ENCODE data around the gene TSEN54.

Gene TSEN54

DNA sequence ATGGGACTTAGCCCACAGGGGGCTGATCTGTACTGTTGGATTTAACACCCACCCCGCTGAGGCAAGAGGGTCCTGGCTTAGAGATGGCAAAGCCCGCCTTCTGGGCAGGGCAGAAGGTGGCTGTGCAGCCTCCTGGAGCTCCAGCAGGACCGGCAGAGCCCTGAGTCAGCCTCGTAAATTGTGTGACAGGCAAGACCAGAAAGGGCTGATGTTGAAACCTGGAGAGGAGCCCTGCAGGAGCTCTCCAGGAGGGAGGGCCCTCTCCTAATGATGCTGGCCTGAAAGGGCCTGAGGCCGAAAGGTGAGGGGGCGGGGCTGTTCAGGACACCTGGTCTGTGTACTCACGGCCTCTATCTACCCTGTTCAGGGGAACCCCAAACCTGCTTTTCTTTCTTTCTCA is 48.7 kb downstream of the TSEN54 start:
- DNase-seq (ENCODE audit: low read depth) = no peak

DNA sequence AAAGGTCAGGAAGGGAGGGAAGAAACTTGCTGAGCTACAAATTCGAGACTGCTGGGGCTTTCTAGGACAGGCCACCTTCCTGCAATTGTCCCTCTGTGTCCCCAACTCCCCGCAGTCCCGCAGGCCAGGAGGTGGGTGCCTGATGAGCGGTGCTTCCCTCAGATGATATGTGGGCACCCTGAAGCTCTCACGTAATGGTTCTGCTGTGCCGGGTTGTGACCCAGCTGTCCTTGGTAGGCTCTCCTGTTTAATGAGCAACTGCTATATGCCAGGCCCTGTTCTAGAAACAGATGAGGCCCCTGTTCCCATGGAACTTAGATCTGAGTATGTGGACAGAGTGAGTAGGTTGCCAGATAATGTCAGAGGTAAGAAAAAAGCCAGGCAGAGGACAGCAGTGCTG is 49.3 kb downstream of the TSEN54 start:
- DNase-seq (ENCODE audit: low read depth) = no peak

DNA sequence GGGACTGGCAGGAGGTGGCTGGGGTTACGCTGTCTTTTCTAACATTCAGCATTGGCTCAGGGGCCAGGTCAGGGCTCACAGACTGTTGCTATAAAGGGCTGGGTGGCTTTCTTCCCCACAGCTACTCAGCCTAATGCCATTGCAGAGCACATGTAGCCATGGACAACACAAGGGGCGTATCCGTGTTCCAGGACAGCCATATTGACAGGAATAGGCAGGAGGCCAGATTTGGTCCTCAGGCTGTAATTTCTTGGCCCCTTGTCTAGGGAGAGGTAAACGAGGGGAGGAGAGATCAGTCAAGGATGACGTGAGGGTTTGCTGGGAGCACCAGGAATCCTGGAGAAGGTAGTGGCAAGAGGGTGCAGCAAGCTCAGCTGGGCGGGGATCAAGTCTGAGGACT is 50.1 kb downstream of the TSEN54 start:
- no peak for DNase-seq (ENCODE audit: low read depth)

DNA sequence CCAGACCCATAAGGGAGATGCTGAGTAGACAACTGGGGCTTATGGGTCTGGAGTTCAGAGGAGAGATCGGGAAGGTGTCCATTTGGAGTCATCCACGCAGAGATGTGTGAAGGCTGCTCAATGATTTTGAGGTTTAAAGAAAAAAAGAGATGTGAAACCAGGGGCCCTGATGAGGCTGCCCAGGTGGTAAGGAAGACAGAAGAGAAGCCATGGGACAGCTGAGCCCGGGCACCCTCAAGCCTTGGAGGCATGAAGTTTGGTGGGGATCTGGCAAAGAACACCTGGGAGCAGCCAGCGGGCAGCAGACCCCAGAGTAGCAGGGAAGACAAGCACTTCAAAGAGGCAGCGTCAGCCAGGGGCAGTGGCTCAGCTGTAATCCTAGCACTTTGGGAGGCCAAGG is 50.5 kb downstream of the TSEN54 start:
- no peak for DNase-seq (ENCODE audit: low read depth)

DNA sequence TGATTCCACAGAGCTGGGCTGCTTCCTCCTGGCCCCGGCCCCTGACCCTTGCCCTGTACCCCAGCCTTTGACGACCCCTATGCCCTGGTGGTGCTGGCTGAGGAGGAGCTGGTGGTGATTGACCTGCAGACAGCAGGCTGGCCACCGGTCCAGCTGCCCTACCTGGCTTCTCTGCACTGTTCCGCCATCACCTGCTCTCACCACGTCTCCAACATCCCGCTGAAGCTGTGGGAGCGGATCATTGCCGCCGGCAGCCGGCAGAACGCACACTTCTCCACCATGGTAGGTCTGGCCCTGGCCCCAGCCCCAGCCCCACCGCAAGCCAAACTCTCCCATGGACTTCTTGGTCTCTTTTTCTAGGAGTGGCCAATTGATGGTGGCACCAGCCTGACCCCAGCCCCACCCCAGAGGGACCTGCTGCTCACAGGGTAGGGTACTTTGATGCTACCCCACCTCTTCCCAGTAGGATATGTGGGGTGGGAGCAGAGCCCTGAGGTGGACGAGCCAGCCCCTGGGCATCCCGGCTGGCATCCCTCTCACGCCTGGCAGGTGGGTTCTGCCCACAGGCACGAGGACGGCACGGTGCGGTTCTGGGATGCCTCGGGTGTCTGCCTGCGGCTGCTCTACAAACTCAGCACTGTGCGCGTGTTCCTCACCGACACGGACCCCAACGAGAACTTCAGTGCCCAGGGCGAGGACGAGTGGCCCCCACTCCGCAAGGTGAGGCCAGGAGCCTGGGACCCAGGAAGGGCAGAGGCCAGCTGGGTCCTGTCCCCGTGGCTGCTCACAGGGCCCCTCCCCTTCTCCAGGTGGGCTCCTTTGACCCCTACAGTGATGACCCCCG is 52.3 kb downstream of the TSEN54 start:
- no peak for DNase-seq (ENCODE audit: low read depth)

DNA sequence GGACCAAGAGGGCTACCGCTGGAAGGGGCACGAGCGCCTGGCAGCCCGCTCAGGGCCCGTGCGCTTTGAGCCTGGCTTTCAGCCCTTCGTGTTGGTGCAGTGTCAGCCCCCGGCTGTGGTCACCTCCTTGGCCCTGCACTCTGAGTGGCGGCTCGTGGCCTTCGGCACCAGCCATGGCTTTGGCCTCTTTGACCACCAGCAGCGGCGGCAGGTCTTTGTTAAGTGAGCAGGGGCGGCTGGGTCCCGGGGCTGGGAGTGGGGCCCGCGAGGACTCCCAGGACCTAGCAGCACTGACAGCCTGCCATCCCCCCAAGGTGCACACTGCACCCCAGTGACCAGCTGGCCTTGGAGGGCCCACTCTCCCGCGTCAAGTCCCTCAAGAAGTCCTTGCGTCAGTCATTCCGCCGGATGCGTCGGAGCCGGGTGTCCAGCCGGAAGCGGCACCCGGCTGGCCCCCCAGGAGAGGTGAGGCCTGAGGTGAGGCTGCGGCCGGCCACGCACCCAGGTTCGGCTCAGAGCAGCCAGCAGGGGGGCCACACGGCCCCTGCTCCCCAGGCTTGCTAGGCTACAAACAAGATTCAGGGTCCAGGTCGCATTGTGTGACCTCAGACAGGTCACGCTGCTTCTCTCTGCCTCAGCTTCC is 53.8 kb downstream of the TSEN54 start:
- no peak for DNase-seq (ENCODE audit: low read depth)

DNA sequence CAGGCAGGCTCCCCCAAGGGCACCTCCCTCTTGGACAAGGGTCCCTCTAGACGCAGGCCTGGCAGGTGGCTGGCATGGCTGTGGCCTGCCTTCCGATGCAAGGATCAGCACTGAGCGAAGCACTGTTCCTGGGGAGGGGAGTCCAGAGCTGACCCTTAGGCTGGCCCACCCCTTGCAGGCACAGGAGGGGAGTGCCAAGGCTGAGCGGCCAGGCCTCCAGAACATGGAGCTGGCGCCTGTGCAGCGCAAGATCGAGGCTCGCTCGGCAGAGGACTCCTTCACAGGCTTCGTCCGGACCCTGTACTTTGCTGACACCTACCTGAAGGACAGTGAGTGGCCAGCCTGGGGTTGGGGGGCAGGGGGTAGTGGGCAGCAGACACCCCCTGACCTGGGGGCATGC is 54.4 kb downstream of the TSEN54 start:
- no peak for DNase-seq (ENCODE audit: low read depth)

DNA sequence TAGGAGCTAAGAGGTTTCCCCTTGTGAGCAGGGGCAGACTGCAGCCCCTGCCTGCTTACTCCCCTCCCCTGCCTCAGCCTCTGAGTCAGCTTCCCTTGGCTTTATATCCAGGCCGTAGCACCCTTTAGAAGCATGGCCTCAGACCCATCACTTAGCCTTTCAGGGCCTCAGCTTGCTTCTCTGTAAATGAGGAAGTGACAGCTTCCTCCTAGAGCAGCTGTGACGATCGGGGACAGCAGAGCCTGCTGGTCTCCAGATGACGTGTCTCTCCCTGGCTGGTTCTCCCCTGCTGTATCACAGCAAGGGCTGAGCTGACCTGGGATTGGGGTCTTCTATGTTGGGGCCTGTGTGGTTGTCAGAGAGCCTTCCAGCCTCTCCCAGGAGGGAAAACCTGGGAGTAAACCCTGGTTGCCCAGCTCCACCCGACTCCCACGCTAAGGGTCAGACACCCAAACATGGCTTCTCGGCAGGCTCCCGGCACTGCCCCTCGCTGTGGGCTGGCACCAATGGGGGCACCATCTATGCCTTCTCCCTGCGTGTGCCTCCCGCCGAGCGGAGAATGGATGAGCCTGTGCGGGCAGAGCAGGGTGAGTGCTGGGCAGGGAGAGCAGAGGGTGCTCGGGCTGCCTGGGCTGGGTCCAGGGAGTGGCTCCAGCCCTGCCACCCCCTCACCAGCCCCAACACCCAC is 55.0 kb downstream of the TSEN54 start:
- DNase-seq (ENCODE audit: low read depth) = no peak

DNA sequence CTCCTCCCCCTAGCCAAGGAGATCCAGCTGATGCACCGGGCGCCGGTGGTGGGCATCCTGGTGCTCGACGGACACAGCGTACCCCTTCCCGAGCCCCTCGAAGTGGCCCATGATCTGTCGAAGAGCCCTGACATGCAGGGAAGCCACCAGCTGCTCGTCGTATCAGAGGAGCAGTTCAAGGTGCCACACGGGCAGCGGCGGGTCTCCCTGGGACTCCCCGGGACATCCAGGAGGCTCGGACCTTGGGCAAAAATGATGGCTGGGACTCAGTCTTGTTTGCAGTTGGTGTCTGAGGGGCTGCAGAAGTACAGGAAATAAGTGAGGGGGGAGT is 55.5 kb downstream of the TSEN54 start:
- no peak for DNase-seq (ENCODE audit: low read depth)

DNA sequence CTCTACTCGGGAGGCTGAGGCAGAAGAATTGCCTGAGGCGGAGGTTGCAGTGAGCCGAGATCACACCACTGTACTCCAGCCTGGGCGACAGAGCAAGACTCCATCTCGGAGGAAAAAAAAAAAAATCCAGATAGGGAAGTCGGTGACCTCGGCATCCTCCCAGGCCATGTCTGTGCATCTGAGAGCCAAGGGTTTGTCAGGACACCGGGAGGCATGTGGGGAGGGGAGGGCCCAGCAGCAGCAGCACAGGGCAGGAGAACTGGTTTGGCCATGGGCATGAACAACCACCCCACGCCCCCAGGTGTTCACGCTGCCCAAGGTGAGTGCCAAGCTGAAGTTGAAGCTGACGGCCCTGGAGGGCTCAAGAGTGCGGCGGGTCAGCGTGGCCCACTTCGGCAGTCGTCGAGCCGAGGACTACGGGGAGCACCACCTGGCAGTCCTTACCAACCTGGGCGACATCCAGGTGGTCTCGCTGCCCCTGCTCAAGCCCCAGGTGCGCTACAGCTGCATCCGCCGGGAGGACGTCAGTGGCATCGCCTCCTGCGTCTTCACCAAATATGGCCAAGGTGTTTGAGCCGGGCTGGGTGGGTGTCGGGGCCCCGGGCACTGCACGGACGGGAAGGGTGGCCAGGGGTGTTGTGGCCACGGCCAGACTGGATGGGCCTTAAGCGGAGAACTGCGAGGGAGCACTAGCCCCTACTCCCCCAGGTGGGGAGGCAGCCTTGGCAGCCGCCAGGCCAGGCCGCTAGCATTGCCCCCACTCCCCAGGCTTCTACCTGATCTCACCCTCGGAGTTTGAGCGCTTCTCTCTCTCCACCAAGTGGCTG is 56.6 kb downstream of the TSEN54 start:
- no peak for DNase-seq (ENCODE audit: low read depth)

DNA sequence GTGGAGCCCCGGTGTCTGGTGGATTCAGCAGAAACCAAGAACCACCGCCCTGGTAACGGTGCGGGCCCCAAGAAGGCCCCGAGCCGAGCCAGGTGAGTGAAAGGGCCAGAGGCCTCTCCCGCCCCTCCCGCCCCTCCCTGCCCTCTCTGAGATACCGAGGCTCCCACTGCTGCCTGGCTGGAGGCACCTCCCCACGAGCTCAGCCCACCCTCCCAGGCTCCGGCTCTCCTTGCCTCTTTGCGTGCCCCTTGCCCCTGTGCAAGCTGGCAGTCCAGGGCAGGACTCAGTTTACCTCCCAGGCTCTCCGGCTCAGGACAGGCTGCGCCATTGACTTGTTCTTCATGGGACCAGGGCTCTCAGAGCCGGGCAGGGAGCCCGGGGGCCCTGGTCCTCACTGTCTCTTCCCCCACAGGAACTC is 57.2 kb downstream of the TSEN54 start:
- no peak for DNase-seq (ENCODE audit: low read depth)

DNA sequence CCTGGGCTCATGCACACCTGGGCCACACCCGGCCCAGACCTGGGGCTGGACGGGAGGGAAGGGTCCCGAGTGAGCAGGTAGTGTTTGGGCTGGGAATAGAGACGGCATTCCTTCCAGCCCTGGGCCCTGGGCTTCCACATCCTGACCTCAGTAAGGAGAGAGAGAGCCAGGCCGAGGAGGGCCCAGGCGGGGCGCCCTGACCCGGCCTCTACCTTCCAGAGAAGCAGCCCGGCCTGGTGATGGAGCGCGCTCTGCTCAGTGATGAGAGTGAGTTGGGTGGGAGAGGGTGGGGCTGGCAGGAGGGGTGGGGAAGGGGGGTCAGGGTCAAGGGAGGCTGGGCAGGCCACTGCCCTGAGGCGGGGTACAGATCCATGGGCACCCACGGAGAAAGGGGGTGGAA is 57.7 kb downstream of the TSEN54 start:
- DNase-seq (ENCODE audit: low read depth) = no peak
